Mononuclear cell (primary cell): ENCODE measurements around the gene WDR70. TPM values are rescaled to one million over a fixed set of nuclear protein-coding genes. Genes with fewer than 3 reads are reported as not detected.
"Not testable (repeated sequence)": the region's sequence is repeated elsewhere in the genome, so short reads cannot be mapped to it uniquely, and the experiment has no call there.

Experiments used
- H3K27me3 ChIP-seq: 2 replicates; pipeline ENCODE4 v1.6.0; 2011; ENCODE audit warnings: low read length, control low read depth; ENCODE audit not compliant: insufficient read depth
- H3K4me1 ChIP-seq: 2 replicates; pipeline ENCODE4 v1.5.1; 2011; ENCODE audit warnings: mild to moderate bottlenecking, low read length, control low read depth; ENCODE audit not compliant: insufficient read depth
- H3K4me3 ChIP-seq: 2 replicates; pipeline ENCODE4 v1.5.1; 2011; ENCODE audit warnings: mild to moderate bottlenecking, low read length, moderate library complexity
- H3K9me3 ChIP-seq: 2 replicates; pipeline ENCODE4 v1.5.1; 2011; ENCODE audit warnings: low read depth, mild to moderate bottlenecking, control low read depth, low read length
- total RNA-seq: library from RNA; depleted of rRNA; stranded (reverse); fragments of >200 nt; gene quantifications from one replicate; pipeline ENCODE4 v1.2.3, GENCODE V29; 2012

Gene WDR70
- total RNA-seq, 1 donor = 21.5 TPM

- Histone ChIP-seq H3K27me3 (no peaks in the 10 kb centered on the region), H3K4me1 (no peaks in the 10 kb centered on the region), H3K9me3 (peaks cover 10% of the 10 kb centered on the region), H3K4me3 (no peak overlapping the region)
These were observed 222.0 kb downstream of the WDR70 start for GRCh38 chr5:37601163-37601562.

DNA sequence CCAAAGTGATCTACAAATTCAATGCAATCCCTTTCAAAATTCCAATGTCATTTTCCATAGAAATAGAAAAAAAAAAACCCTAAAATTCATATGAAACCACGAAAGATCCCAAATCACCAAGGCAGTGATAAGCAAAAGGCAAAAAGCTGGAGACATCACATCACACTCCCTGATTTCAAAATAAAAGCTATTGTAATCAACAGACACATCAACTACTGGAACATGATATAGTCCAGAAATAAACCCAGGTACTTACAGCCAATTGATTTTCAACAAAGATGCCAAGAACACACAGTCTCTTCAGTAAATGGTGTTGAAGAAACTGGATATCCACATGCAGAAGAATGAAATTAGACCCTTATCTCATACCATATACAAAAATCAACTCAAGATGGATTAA is 224.0 kb downstream of the WDR70 start:
- H3K27me3 ChIP-seq = no peaks in the 10 kb centered on the region
- H3K9me3 ChIP-seq = peaks cover 10% of the 10 kb centered on the region
- H3K4me1 ChIP-seq = no peaks in the 10 kb centered on the region
- no peak overlapping the region for H3K4me3 ChIP-seq

- no peaks in the 10 kb centered on the region for H3K4me1 ChIP-seq
- peaks cover 10% of the 10 kb centered on the region for H3K9me3 ChIP-seq
- H3K4me3 ChIP-seq = no peak overlapping the region
- no peaks in the 10 kb centered on the region for H3K27me3 ChIP-seq
These were observed 225.2 kb downstream of the WDR70 start for GRCh38 chr5:37604290-37604689.

- Histone ChIP-seq H3K4me1 (no peaks in the 10 kb centered on the region), H3K27me3 (no peaks in the 10 kb centered on the region), H3K9me3 (peaks cover 3% of the 10 kb centered on the region), H3K4me3 (no peak overlapping the region)
These were observed 227.0 kb downstream of the WDR70 start for GRCh38 chr5:37606148-37606547.

- no peaks in the 10 kb centered on the region for H3K9me3 ChIP-seq
These were observed 227.6 kb downstream of the WDR70 start for GRCh38 chr5:37606632-37607248.

GRCh38 chr5:37615184-37615583 is 236.1 kb downstream of the WDR70 start:
- no peaks in the 10 kb centered on the region for H3K9me3 ChIP-seq
- no peaks in the 10 kb centered on the region for H3K27me3 ChIP-seq
- no peak overlapping the region for H3K4me3 ChIP-seq
- no peaks in the 10 kb centered on the region for H3K4me1 ChIP-seq

More at GRCh38 chr5:37606632-37607248, 227.6 kb downstream of the WDR70 start:
- no peaks in the 10 kb centered on the region for H3K4me1 ChIP-seq
- H3K4me3 ChIP-seq = no peak overlapping the region
- H3K27me3 ChIP-seq = no peaks in the 10 kb centered on the region

- peaks cover 5% of the 10 kb centered on the region for H3K9me3 ChIP-seq
- no peak overlapping the region for H3K4me3 ChIP-seq
- no peaks in the 10 kb centered on the region for H3K4me1 ChIP-seq
- no peaks in the 10 kb centered on the region for H3K27me3 ChIP-seq
These were observed 240.2 kb downstream of the WDR70 start for GRCh38 chr5:37619353-37619752.

DNA sequence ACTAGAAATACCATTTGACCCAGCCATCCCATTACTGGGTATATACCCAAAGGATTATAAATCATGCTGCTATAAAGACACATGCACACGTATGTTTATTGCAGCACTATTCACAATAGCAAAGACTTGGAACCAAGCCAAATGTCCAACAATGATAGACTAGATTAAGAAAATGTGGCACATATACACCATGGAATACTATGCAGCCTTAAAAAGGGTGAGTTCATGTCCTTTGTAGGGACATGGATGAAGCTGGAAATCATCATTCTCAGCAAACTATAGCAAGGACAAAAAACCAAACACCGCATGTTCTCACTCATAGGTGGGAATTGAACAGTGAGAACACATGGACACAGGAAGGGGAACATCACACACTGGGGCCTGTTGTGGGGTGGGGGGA is 243.2 kb downstream of the WDR70 start:
- not testable (repeated sequence) for H3K27me3 ChIP-seq, H3K4me3 ChIP-seq, H3K4me1 ChIP-seq
- peaks cover 17% of the 10 kb centered on the region for H3K9me3 ChIP-seq

GRCh38 chr5:37626266-37626665 is 247.1 kb downstream of the WDR70 start:
- Histone ChIP-seq H3K9me3 (peaks cover 33% of the 10 kb centered on the region), H3K27me3 (no peaks in the 10 kb centered on the region), H3K4me3 (no peak overlapping the region), H3K4me1 (no peaks in the 10 kb centered on the region)

DNA sequence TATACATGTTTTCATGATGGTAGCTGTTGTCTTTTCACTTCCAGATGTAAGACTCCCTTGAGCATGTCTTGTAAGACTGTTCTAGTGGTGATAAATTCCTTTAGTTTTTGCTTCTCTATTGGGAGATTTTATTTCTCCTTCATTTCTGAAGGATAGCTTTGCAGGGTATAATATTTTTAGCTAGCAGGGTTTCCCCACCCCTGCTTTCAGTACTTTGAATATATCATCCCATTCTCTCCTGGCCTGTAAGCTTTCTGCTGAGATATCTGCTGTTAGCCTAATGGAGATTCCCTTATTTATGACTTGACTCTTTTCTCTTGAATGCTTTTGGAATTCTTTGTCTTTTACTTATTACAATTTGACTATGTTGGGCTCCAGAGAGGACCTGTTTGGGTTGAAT is 249.8 kb downstream of the WDR70 start:
- Histone ChIP-seq H3K4me3 (no peak overlapping the region), H3K4me1 (no peaks in the 10 kb centered on the region), H3K9me3 (peaks cover 33% of the 10 kb centered on the region), H3K27me3 (no peaks in the 10 kb centered on the region)

DNA sequence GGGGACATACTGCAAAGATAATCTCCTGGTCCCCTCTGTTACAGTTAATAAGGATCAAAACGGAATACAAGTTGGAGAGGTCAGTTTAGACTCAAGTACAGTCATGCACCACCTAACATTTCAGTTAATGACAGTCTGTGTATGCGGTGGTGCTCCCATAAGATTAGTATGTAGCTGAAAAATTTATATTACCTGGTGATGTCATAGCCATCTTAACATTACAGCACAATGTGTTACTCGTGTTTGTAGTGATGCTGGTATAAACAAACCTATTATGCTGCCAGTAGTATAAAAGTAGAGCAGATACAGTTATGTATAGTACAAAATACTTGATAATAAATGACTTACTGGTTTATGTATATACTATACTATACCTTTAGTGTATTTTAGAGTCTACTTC is 252.8 kb downstream of the WDR70 start:
- Histone ChIP-seq H3K4me3 (no peak overlapping the region), H3K9me3 (peaks cover 25% of the 10 kb centered on the region), H3K27me3 (no peaks in the 10 kb centered on the region), H3K4me1 (no peaks in the 10 kb centered on the region)

- Histone ChIP-seq H3K4me3 (no peak overlapping the region), H3K9me3 (no peaks in the 10 kb centered on the region), H3K4me1 (no peaks in the 10 kb centered on the region), H3K27me3 (no peaks in the 10 kb centered on the region)
These were observed 258.2 kb downstream of the WDR70 start for GRCh38 chr5:37637165-37637845.

DNA sequence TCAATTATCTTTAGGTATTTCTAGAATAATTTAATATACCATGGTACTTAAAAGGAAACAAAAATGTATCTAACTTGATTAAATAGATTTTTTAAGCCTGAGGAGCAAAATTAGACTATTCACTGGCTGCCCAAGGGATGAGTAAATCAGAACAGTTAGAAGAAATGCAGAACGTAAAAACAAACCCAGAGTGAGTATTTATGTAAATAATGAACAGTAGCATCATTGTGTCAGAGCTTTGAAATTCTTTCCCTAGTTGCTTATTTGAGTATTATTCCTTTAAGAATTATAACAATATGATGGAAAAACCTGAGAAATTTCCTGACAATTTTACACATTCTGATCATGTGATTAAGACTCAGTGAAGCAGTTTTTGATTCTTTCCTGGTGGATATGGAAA is 259.8 kb downstream of the WDR70 start:
- H3K4me3 ChIP-seq = no peak overlapping the region
- H3K9me3 ChIP-seq = peaks cover 4% of the 10 kb centered on the region
- no peaks in the 10 kb centered on the region for H3K27me3 ChIP-seq

GRCh38 chr5:37640088-37640487 is 261.0 kb downstream of the WDR70 start:
- peaks cover 15% of the 10 kb centered on the region for H3K9me3 ChIP-seq

More for the DNA sequence above, 259.8 kb downstream of the WDR70 start:
- H3K4me1 ChIP-seq = no peaks in the 10 kb centered on the region

GRCh38 chr5:37641933-37642332 is 262.8 kb downstream of the WDR70 start:
- no peaks in the 10 kb centered on the region for H3K27me3 ChIP-seq
- H3K9me3 ChIP-seq = peaks cover 22% of the 10 kb centered on the region
- H3K4me1 ChIP-seq = no peaks in the 10 kb centered on the region
- no peak overlapping the region for H3K4me3 ChIP-seq

More at GRCh38 chr5:37640088-37640487, 261.0 kb downstream of the WDR70 start:
- Histone ChIP-seq H3K4me1 (no peaks in the 10 kb centered on the region), H3K4me3 (no peak overlapping the region), H3K27me3 (no peaks in the 10 kb centered on the region)

DNA sequence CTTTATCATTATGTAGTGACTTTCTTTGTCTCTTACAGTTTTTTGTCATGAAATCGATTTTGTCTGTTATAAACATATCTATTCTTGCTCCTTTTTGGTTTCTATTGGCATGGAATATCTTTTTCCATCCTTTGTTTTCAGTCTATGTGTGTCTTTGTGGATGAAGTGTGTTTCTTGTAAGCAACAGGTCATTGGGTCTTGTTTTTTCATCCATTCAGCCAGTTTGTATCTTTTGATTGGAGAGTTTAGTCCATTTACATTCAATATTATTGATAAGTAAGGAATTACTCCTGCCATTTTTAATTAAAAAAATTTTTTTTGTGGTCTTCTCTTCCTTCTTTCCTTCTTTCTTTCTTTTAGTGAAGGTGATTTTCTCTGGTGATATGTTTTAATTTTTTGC is 266.6 kb downstream of the WDR70 start:
- H3K9me3 ChIP-seq = peaks cover 22% of the 10 kb centered on the region
- H3K4me3 ChIP-seq = no peak overlapping the region
- H3K27me3 ChIP-seq = no peaks in the 10 kb centered on the region
- no peaks in the 10 kb centered on the region for H3K4me1 ChIP-seq
